WERI-Rb-1 (cell line): ENCODE data around the gene UBE2K.
"Not testable (repeated sequence)": the region's sequence is repeated elsewhere in the genome, so short reads cannot be mapped to it uniquely, and the experiment has no call there.

Experiments used
- DNase-seq: peaks from one replicate; pipeline ENCODE4 v3.0.0-alpha.2; 2020
- H3K27ac ChIP-seq: fragments of 250-450 bp; sonication (Bioruptor Pico); 2 replicates; pipeline ENCODE4 v1.5.1; 2020; ENCODE audit warnings: mild to moderate bottlenecking, moderate library complexity
- H3K27me3 ChIP-seq: fragments of 250-450 bp; sonication (Bioruptor Pico); 2 replicates; pipeline ENCODE4 v1.5.1; 2021; ENCODE audit warnings: mild to moderate bottlenecking, low read depth, moderate library complexity; ENCODE audit not compliant: insufficient read depth, severe bottlenecking
- H3K36me3 ChIP-seq: fragments of 250-450 bp; sonication (Bioruptor Pico); 2 replicates; pipeline ENCODE4 v1.5.1; 2020; ENCODE audit warnings: mild to moderate bottlenecking, moderate library complexity
- H3K4me3 ChIP-seq: 2 replicates; pipeline ENCODE4 v1.5.1; 2011; ENCODE audit warnings: low read depth, mild to moderate bottlenecking, control low read depth, low read length
- H3K9me3 ChIP-seq: fragments of 250-450 bp; sonication (Bioruptor Pico); 2 replicates; pipeline ENCODE4 v1.5.1; 2021; ENCODE audit warnings: mild to moderate bottlenecking, moderate library complexity; ENCODE audit not compliant: severe bottlenecking
- TF ChIP-seq, protein P1 (sequence below): IDR thresholded peaks from 2 replicates; pipeline ENCODE4 v1.5.1; 2011; ENCODE audit warnings: low read depth, mild to moderate bottlenecking, control low read depth, inconsistent platforms, low read length

UBE2K gene

GRCh38 chr4:39712819-39713607 lies 15.1 kb downstream of the UBE2K start:
- TF ChIP-seq, protein P1, sequence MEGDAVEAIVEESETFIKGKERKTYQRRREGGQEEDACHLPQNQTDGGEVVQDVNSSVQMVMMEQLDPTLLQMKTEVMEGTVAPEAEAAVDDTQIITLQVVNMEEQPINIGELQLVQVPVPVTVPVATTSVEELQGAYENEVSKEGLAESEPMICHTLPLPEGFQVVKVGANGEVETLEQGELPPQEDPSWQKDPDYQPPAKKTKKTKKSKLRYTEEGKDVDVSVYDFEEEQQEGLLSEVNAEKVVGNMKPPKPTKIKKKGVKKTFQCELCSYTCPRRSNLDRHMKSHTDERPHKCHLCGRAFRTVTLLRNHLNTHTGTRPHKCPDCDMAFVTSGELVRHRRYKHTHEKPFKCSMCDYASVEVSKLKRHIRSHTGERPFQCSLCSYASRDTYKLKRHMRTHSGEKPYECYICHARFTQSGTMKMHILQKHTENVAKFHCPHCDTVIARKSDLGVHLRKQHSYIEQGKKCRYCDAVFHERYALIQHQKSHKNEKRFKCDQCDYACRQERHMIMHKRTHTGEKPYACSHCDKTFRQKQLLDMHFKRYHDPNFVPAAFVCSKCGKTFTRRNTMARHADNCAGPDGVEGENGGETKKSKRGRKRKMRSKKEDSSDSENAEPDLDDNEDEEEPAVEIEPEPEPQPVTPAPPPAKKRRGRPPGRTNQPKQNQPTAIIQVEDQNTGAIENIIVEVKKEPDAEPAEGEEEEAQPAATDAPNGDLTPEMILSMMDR = no peak
- no peak overlapping the region for H3K4me3 ChIP-seq
- peaks cover 2% of the 10 kb centered on the region for H3K9me3 ChIP-seq
- DNase-seq = no peak
- peaks cover 44% of the 10 kb centered on the region for H3K36me3 ChIP-seq
- no peak overlapping the region for H3K27ac ChIP-seq
- no peaks in the 10 kb centered on the region for H3K27me3 ChIP-seq

DNA sequence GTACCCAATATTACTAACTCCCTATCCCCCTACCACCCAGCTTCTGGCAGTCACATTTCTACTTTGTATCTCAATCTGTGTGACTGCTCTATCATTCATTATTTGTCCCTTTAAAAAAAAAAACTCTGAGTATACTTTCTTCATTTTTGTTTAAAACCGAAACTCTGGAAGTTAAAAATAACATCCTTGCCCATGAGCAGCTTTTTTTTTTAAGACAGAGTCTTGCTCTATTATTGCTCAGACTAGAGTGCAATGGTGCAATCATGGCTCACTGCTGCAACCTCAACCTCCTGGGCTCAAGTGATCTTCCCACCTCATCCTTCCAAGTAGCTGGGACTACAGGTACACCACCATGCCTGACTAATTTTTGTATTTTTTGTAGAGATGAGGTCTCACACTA lies 15.8 kb downstream of the UBE2K start:
- Histone ChIP-seq H3K36me3 (peaks cover 49% of the 10 kb centered on the region), H3K27ac (no peak overlapping the region), H3K9me3 (peaks cover 2% of the 10 kb centered on the region), H3K27me3 (no peaks in the 10 kb centered on the region), H3K4me3 (no peak overlapping the region)
- no peak for DNase-seq
- TF ChIP-seq, protein P1 = no peak

DNA sequence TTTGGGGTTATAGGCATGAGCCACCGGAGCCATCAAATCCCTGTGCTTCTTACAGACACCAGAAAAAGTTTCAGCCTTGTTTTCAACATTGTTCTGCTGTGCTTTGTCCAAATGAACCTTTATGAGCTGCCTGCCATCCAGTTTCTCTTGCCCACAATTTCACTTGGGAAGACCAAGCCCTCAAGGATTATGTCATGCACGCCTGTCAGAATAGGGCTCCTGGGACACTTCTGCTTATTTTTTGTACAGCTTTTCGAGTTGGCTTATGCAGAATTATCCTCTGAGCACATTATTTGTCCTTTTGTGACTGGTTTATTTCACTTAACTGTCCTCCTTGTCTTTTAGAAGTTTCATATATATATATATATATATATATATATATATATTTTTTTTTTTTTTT lies 16.2 kb downstream of the UBE2K start:
- Histone ChIP-seq H3K27ac (no peak overlapping the region), H3K4me3 (no peak overlapping the region), H3K27me3 (no peaks in the 10 kb centered on the region), H3K9me3 (peaks cover 2% of the 10 kb centered on the region), H3K36me3 (peaks cover 53% of the 10 kb centered on the region)
- TF ChIP-seq, protein P1 = no peak
- no peak for DNase-seq

DNA sequence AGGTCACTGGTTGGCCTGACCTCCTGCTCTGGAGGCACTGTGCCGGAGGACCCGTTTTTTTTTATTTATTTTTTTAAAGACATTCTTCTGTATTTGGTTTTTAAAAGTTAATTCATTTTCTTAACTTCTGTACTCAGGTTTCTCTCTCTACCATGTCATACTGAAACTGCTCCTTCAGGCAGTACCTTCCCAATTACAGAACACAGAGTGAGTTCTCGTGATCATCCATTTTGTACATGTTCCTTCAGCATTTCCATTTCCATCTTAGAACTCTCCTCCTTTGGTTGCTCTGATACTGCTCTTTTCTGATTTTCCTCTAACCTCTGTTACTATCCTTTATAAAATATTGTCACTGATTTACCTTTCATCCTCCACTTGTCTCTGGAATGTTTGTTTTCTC lies 17.9 kb downstream of the UBE2K start:
- Histone ChIP-seq H3K36me3 (peaks cover 53% of the 10 kb centered on the region), H3K4me3 (no peak overlapping the region), H3K27me3 (no peaks in the 10 kb centered on the region), H3K27ac (no peak overlapping the region), H3K9me3 (peaks cover 2% of the 10 kb centered on the region)
- no peak for DNase-seq
- TF ChIP-seq, protein P1 = no peak

GRCh38 chr4:39716356-39716755 lies 18.4 kb downstream of the UBE2K start:
- DNase-seq = peak; percentile 82
- no peak overlapping the region for H3K4me3 ChIP-seq
- no peak overlapping the region for H3K27ac ChIP-seq
- TF ChIP-seq, protein P1 = no peak
- no peaks in the 10 kb centered on the region for H3K27me3 ChIP-seq
- H3K9me3 ChIP-seq = peaks cover 2% of the 10 kb centered on the region
- peaks cover 51% of the 10 kb centered on the region for H3K36me3 ChIP-seq

GRCh38 chr4:39717743-39718142 lies 19.8 kb downstream of the UBE2K start:
- not testable (repeated sequence) for H3K9me3 ChIP-seq, H3K27me3 ChIP-seq, H3K4me3 ChIP-seq, DNase-seq, H3K27ac ChIP-seq
- peaks cover 46% of the 10 kb centered on the region for H3K36me3 ChIP-seq
